Gastroesophageal sphincter (tissue), 3 donors: ENCODE data around the gene NDUFB2.

Source experiments
- EP300 ChIP-seq: sonication (generic); formaldehyde crosslinking; IDR thresholded peaks from one replicate; pipeline ENCODE4 v1.6.1; 2017; ENCODE audit warnings: antibody characterized with exemption, mild to moderate bottlenecking
- POLR2A ChIP-seq, 2 donors: fragments of 450-650 bp; IDR thresholded peaks; one replicate each; pipeline ENCODE4 v1.6.1; 2017; ENCODE audit warnings: antibody characterized with exemption in 2 of 2, mild to moderate bottlenecking in 2 of 2, moderate library complexity in 1 of 2
- POLR2AphosphoS5 ChIP-seq: sonication (generic); formaldehyde crosslinking; IDR thresholded peaks from one replicate; pipeline ENCODE4 v1.6.1; 2017; ENCODE audit warnings: antibody characterized with exemption
- TF ChIP-seq, protein P1 (sequence below), 4 experiments: fragments of 200-600 bp in 2 of 4; fragments of 450-650 bp in 2 of 4; sonication (generic) in 1 of 4; IDR thresholded peaks; one replicate each; pipeline ENCODE4 v1.5.1; 2017 to 2019; ENCODE audit warnings: antibody characterized with exemption in 4 of 4, mild to moderate bottlenecking in 2 of 4, moderate library complexity in 2 of 4

DNA sequence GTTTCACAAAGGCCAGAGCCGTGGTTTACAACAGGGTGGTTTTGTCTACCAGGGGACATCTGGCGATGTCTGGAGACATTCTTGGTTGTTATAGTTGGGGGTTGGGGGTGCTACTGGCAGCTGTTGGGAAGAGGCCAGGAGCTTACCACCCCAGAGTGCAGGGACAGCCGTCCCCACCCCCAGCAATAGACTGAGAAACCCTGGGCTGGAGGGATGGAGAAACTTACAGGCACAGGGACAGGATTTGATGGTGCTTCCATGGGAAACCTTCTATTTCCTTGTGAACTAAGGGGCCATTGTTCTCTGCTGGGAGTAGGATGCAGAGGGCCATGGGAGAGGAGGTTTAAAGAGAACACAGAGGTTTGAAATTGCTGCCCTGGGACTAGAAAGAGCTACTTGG is 12.9 kb upstream of the NDUFB2 start:
- TF ChIP-seq, protein P1, sequence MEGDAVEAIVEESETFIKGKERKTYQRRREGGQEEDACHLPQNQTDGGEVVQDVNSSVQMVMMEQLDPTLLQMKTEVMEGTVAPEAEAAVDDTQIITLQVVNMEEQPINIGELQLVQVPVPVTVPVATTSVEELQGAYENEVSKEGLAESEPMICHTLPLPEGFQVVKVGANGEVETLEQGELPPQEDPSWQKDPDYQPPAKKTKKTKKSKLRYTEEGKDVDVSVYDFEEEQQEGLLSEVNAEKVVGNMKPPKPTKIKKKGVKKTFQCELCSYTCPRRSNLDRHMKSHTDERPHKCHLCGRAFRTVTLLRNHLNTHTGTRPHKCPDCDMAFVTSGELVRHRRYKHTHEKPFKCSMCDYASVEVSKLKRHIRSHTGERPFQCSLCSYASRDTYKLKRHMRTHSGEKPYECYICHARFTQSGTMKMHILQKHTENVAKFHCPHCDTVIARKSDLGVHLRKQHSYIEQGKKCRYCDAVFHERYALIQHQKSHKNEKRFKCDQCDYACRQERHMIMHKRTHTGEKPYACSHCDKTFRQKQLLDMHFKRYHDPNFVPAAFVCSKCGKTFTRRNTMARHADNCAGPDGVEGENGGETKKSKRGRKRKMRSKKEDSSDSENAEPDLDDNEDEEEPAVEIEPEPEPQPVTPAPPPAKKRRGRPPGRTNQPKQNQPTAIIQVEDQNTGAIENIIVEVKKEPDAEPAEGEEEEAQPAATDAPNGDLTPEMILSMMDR (IDR thresholded peaks at IDR 0.05), result no peak
- TF ChIP-seq POLR2AphosphoS5 (no peak), POLR2A (IDR thresholded peaks at IDR 0.05) (no peak), EP300 (no peak)
